NCI-H2081 treated with DMSO at 0.1 percent for 48 hours (cell line): Measurements from ENCODE around the gene PIP4K2C.
A peak's percentile ranks its signal among the peaks of the same experiment; 100 is the strongest.
"Not testable (repeated sequence)": the region's sequence is repeated elsewhere in the genome, so short reads cannot be mapped to it uniquely, and the experiment has no call there.

ENCODE experiments used
- DNase-seq: peaks from one replicate; lab custom pipeline; 2025; lab: John Stamatoyannopoulos, UW

PIP4K2C gene

DNA sequence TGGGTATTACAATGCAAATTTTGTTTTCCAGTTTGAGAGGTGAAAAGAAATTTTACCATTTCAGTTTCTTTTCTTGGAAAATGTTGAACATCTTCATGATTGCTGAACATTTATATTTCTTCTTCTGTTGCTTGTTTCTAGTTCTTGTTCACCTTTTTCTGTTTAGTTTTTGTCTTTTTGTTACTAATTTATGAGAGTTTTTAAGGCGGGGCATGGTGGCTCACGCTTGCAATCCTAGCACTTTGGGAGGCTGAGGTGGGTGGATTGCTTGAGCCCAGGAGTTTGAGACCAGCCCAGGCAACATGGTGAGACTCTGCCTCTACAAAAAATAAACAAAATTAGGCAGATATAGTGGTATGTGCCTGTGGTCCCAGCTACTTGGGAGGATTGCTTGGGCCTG, 30.5 kb upstream of the PIP4K2C start:
- DNase-seq, result no peak

DNA sequence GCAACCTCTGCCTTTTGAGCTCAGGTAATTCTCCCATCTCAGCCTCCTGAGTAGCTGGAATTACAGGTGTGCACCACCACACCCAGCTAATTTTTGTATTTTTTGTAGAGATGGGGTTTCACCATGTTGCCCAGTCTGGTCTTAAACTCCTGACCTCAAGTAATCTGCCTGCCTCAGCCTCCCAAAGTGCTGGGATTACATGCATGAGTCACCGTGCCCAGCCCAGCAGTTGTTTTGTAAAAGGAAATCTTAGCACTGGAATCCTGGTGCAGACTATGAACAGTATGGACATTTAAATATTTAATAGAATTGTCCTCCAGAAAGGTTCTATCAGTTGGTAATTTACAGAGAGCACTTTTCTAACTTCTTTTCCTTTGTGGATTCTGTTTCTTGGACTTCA, 29.9 kb upstream of the PIP4K2C start:
- not testable (repeated sequence) for DNase-seq

DNA sequence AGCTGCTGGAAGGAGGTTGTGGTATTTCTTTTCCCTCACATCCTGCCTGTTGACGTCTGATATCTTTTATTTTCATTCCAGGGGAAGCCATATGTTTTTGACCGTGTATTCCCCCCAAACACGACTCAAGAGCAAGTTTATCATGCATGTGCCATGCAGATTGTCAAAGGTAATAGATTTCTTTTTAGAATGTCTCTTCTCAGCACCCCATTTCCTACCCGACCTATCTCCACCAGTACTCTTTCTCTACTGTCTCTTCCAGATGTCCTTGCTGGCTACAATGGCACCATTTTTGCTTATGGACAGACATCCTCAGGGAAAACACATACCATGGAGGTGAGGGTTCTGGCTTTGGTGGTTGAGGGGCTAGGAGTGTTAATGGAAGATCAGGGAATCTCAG, 27.6 kb upstream of the PIP4K2C start:
- DNase-seq, result no peak

DNA sequence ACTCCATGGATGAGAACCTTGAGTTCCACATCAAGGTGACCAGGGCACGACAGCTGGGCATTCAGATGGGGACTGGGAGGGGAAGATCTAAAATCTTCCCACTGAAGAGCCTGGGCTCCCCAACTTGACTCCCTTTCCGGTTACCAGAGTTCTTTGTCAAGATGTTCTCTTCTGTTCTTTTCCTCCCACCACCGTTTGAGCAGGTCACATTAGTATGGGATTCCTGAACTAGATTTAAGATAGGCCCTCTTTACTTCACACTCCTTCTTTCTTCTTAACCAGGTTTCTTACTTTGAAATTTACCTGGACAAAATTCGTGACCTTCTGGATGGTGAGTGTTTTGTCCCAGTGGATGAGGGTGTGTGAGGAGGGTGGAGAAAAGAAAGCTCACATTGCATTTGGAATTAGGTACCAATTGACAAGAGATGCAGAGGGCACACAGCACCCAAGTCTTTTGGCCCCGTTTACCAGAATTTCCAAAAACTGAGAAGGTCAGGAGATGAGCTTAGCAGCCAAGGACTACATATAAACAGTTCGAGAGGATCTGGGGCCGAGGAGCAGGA, 26.7 kb upstream of the PIP4K2C start:
- DNase-seq, result no peak

DNA sequence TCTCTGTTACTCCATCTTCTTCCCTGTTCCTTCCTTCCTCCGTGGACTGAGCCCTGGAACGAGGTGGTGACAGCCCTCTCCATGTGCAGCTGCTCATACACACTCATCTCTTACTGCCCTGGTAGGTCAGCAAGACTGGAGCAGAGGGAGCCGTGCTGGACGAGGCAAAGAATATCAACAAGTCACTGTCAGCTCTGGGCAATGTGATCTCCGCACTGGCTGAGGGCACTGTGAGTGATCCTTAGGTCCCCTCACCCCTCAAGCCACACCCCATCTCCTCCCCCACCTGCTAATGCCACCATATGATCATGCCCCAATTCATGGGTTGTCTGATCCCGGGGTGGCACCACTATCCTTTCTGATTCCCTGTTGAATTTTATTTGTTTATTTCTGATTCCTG, 22.2 kb upstream of the PIP4K2C start:
- DNase-seq, result no peak

DNA sequence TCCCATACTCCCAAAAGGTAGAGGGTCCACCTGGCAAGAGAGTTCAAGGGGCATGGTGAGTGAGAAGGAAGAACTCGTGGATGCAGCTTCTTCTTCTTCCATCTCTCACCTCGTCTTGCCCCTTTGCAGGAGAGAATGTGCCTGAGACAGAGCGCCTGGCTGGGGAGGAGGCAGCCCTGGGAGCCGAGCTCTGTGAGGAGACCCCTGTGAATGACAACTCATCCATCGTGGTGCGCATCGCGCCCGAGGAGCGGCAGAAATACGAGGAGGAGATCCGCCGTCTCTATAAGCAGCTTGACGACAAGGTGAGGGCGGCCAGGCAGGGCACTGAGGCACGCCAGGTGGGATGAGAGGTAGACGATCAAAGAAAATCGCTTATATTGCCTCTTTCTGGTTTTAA, 21.1 kb upstream of the PIP4K2C start:
- DNase-seq, result no peak

DNA sequence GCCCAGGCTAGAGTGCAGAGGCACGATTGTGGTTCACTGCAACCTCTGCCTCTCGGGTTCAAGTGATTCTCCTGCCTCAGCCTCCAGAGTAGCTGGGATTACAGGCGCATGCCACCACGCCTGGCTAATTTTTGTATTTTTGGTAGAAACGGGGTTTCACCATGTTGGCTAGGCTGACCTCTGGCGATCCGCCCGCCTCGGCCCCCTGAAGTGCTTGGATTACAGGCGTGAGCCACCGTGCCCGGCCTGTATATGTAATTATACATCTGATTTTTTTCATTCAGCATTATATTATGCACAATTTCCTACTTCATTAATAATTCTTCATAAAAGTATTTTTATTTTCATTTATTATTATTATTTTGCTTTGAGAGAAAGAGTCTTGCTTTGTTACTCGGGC, 20.6 kb upstream of the PIP4K2C start:
- not testable (repeated sequence) for DNase-seq

DNA sequence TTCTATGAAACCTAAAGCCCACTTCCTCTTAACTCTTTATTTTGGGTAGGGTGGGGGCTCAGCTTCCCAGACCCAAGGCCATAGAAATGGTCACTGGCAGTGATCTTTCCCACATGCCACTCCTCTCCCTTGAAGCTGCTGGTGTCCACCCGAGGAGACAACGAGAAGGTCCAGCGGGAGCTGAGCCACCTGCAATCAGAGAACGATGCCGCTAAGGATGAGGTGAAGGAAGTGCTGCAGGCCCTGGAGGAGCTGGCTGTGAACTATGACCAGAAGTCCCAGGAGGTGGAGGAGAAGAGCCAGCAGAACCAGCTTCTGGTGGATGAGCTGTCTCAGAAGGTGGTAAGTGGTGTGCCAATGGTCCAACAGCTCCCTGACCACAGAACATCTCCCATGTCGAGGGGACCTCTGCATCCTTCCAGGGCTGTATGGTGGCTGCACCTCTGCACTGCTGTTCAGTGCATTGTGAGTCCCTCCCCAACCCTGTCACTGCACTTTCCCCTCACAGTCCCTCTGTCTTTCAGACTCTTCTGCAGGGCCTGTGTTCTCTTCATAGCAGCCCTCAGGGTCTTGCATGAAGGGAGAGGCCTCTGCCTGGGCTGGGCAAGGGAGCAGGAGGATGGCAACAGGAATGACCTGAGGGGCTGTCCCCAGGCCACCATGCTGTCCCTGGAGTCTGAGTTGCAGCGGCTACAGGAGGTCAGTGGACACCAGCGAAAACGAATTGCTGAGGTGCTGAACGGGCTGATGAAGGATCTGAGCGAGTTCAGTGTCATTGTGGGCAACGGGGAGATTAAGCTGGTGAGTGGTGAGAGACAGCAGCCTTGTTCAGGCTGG, 18.8 kb upstream of the PIP4K2C start:
- DNase-seq, result no peak

DNA sequence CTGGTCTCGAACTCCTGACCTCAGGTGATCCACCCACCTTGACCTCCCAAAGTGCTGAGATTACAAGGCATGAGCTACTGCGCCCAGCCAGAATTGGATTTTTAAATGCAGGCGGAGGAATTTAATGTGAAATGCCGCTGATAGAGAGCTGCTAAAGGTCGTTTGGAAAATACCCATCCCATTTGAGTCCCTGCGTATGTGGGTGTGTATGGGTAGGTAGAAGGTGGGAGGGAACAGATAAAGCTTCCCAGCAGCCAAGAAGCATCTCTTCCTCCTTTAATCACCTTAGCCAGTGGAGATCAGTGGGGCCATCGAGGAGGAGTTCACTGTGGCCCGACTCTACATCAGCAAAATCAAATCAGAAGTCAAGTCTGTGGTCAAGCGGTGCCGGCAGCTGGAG, 16.2 kb upstream of the PIP4K2C start:
- DNase-seq, result no peak

DNA sequence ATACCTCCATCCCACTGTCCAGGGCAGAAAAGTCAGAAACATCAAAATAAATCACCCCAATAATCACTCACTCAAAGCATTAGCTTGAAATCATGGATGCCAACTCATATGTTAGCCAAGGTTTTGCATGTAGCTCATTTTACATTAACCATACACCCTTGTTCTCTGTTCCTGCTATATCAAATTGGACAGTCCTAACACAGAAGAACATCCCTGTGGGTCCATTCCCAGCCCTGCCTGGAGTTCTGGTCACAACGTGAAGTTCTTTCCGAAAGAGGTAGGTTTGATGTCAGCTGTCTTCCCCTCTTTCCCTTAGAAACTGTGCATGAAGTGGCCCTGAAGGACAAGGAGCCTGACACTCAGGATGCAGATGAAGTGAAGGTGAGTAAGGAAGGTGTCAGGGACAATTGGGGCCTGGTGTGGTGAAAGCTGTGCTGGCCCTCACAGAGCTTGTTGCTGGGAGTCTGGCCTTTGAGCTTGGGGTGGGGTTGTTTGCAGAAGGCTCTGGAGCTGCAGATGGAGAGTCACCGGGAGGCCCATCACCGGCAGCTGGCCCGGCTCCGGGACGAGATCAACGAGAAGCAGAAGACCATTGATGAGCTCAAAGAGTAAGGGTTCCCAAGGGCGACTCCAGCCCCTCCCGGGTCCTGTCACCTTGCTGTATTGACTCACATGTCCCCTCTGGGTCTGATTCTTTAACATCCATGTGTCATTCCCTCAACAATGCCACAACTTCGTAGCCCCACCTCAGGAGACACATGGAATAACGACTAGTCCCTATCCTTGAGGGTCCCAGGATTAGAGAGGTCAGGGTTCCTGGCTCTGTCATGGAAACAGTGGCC, 15.0 kb upstream of the PIP4K2C start:
- no peak for DNase-seq

DNA sequence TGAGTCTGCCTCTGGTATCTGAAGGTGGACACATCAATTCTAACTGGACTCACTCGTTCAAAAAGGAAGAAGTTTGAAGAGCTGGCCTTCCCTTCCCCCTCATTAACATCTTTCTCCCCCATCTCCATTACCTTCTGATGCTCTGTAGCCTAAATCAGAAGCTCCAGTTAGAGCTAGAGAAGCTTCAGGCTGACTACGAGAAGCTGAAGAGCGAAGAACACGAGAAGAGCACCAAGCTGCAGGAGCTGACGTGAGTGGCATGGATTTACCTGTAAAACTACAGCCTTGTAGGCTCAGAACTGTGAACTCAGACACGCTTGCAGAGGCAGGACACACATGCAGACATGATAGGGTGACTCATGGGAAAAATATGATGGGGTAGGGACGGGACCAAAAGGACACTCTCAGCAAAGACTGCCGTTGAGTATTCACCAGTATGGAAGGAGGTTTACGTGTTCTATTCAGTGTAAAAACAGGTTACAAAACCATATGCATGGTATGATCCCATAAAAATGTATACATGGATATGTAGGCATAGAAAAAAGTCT, 14.3 kb upstream of the PIP4K2C start:
- DNase-seq, result no peak

DNA sequence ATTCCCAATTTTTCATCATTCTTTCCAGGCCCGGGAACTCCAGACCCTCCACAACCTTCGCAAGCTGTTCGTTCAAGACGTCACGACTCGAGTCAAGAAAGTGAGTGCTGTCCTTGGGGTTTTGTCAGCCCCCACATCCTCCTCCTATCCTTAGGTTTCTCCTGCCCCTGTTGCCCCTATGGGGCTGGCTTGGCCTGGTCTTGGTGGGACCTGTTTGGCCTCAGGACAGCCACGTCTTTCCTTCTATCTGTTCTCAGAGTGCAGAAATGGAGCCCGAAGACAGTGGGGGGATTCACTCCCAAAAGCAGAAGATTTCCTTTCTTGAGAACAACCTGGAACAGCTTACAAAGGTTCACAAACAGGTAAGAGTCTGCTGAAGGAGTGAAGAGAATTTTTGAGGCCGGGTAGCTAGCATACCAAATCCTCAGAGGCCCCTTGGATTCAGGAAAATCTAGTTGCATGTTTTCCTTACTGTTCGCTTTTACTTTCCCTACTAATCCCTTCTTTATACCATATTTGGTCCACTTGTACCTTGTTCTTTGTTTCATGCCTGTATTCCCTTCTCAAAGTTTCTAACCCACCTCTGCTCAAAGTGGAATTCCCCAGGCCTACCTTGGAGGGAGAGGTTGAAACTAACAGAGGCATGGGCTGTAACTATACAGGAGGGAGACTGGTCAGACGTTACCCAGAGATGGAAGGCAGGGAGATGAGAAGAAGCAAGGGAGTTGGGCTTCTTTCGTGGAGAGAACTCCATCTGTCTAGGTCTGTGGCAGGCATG, 12.8 kb upstream of the PIP4K2C start:
- no peak for DNase-seq

DNA sequence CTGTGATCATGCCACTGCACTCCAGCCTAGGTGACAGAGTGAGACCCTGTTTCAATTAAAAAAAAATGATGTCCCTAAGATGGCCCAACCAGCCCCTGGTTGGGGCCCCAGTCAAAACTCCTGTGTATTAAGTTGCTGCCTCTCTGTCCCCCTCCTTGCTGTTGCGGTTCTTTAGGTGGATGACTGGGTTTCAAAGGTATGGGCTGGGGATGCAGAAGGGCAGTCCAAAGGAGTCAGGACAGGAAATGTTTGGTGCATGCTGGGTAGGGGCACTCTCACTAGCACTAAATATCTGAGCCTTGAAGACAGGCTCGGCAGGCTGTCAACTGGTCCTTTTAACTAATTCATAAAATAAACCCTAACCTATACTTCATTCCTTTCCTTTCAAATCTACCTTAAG, 12.0 kb upstream of the PIP4K2C start:
- DNase-seq, result no peak

DNA sequence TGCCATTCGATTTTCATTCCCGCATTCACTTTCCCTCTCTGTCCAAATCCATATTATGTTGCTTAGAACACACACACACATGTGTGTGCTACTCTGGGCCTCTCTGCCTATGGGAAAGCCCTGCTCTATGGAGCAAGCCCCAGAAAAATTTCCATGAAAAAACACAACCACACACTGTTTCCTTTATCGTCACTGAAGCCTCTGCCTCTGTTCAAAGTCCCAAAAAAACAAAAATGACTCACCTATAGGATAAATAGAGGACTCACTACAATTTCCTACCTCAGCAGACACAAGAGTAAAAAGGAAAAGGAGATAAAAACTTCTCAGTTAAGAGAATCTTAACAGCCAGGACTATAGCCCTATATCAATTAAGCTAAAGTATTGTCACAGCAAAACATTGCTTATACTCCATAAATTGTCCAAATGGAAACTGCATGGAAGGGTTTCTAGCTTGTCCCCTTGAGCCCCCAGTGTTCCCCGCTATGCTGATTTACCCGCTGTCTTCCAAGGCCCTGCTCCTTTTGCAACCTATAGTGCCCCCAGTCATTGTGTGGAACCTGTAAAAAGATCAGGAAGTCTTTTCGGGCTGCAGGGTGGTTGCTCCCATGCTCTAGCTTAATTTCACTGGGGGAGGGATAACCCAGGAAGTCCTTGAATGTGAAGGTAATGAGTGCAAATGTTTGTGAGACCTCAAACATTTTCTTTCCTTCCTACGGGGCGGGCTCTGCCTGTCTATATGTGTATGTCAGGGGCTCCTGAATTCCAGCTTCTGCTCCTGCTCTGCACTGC, 11.1 kb upstream of the PIP4K2C start:
- no peak for DNase-seq

DNA sequence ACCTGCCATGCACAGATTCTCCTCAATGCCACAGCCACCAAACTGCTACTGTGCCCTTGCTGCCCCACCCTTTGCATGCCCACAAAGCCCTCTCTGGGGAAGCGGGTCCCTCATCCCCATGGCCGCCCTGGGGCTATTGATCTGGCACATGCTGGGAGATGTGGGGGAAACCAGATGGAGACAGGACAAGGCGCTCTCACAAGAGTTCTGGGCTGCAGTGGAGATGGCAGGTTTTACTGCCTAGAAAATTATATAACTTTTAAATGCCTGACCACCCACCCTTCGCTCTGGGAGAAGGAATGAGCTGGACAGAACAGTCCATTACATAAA, 10.6 kb upstream of the PIP4K2C start:
- no peak for DNase-seq

DNA sequence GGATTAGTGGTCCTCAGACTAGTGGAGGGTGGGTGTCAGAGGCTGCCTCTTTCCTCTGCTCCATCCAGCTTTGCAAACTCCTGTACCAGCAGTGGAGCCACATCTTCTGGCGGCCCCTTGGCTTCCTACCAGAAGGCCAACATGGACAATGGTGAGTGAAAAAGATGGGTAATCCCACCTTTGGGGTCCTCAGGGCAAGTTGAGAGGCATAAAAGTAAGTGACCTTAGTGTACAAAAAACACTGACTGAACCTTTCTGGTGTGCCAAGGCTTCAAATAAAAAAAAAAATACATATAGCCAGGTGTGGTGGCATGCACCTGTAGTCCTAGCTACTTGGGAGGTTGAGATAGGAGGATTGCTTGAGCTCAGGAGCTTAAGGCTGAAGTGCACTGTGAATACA, 9.2 kb upstream of the PIP4K2C start:
- no peak for DNase-seq

DNA sequence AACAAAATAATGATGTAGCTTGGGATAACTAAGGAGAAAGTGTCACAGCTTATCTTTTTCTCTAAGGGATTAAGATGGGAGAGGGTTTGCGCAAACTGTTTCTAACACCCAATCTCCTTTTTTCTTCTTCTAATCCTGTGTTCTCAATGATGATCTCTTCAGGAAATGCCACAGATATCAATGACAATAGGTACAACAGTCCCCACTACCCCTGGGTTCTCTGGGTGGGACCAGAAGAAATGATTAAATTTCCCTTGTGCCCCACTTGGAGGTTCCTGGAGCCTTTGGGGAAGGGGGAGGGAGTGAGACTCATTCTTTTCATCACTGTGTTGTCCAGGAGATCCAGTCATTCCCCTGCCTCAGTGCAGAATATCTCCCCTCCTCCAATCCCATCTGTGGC, 8.6 kb upstream of the PIP4K2C start:
- DNase-seq, result no peak

DNA sequence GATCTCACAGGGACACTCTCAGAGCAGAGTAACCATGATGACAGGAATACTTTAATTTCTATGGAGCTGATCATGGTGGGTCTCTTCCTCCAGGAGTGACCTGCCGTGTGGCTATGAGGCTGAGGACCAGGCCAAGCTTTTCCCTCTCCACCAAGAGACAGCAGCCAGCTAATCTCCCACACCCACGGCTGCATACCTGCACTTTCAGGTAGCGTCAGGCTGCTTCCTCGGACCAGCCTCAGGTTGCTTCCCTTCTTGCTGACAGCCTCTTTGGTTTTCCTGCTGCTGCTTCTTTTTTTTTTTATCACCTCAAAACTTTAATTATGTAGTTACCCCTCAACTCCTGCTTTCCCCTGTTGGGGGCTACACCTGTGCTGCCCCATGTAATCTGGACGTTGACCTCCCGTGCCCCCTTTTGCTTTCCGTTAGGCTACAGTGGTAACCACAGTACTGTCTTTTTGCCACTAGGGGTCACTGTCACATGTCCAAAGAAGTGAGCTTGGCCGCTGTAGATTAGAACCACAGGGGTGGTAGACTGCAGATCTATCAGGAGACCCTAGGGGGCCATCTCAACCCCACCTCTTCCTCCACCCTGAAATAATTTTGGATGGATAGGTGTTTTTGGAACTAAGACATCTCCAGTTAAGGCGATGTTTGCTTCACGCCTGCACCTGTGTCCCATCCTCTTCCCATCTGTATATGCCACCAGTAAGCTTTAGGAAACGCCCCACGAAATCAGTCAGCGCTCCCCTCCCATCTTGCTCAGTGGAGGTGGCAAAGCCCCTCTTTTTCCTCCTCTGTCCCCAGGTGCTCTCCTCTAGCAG, 7.8 kb upstream of the PIP4K2C start:
- peak; percentile 32 for DNase-seq

DNA sequence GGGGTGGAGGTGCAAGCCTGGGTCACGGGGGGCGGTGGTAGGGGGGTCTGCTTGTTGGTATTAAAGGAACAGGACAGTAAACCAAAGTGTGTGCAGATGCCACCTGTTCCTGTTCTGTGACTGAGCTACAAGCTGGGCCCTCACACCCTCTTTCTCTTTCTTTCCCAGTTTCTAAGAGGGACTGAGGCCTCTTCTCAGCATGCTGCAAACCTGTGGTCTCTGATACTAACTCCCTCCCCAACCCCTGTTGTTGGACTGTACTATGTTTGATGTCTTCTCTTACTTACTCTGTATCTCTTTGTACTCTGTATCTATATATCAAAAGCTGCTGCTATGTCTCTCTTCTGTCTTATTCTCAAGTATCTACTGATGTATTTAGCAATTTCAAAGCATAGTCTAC, 6.9 kb upstream of the PIP4K2C start:
- no peak for DNase-seq

DNA sequence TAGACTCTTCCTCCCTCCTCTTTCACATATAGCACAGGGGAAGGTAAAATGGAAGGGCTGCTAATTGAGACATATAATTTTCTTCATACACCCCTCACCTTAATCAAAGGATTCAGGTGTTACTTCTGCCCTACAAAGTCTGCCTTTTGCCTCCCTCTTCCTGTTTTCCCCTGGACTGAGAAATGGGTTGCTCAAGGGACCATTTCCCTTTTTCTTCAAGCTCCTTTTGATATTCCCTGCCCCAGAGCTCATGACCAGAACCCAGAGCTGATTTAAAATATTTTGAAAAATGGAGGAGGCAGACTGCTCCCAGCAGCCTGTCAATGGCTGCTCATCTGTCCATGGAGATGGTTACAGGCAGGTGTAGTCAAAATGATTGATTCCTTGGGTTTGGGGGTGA, 6.3 kb upstream of the PIP4K2C start:
- no peak for DNase-seq
